OCI-LY7 (cell line): Measurements from ENCODE around the gene ARPC5L. TPM values are rescaled to one million over a fixed set of nuclear protein-coding genes. Genes with fewer than 3 reads are reported as not detected.
A peak's percentile ranks its signal among the peaks of the same experiment; 100 is the strongest.

ENCODE experiments used
- BruUV-seq: library from RNA; stranded (reverse); fragments of 400-500 nt; replicated peaks from 2 replicates; lab custom pipeline; 2021; lab: Mats Ljungman, UMichigan
- CTCF ChIA-PET: fragments of 300-600 bp; sonication (Branson Sonifier 250); formaldehyde crosslinking; loops from one replicate; lab custom pipeline; 2022; ENCODE audit warnings: antibody characterized with exemption; ENCODE audit not compliant: unreplicated experiment; lab: Charles Lee
- POLR2A ChIA-PET: fragments of 300-600 bp; sonication (Branson Sonifier 250); formaldehyde crosslinking; loops from one replicate; lab custom pipeline; 2022; ENCODE audit warnings: antibody characterized with exemption; lab: Charles Lee
- DNase-seq: peaks from one replicate; pipeline ENCODE4 v3.0.0-alpha.2; 2015; ENCODE audit warnings: low spot score
- H2AFZ ChIP-seq: fragments of 200-600 bp; sonication (generic), shearing (Covaris generic); 2 replicates; pipeline ENCODE4 v1.6.1; 2014; ENCODE audit warnings: mild to moderate bottlenecking, antibody characterized with exemption, low read length, moderate library complexity
- H3K27ac ChIP-seq: fragments of 200-600 bp; sonication (generic); 2 replicates; pipeline ENCODE4 v1.5.1; 2014; ENCODE audit warnings: mixed run types, low read depth, mild to moderate bottlenecking, moderate library complexity, low read length, inconsistent platforms; ENCODE audit not compliant: poor library complexity, severe bottlenecking
- H3K36me3 ChIP-seq: fragments of 200-600 bp; sonication (generic); 2 replicates; pipeline ENCODE4 v1.6.1; 2014; ENCODE audit warnings: mild to moderate bottlenecking, antibody characterized with exemption, low read length, moderate library complexity, mixed read lengths; ENCODE audit not compliant: insufficient read depth
- H3K4me1 ChIP-seq: fragments of 200-600 bp; sonication (generic); 2 replicates; pipeline ENCODE4 v1.5.1; 2014; ENCODE audit warnings: mild to moderate bottlenecking, low read length; ENCODE audit not compliant: insufficient read depth, poor library complexity, severe bottlenecking
- H3K4me2 ChIP-seq: fragments of 200-600 bp; sonication (generic); 2 replicates; pipeline ENCODE4 v1.6.1; 2014; ENCODE audit warnings: mild to moderate bottlenecking, low read length
- H3K4me3 ChIP-seq: fragments of 200-600 bp; sonication (generic); 2 replicates; pipeline ENCODE4 v1.5.1; 2014; ENCODE audit warnings: mild to moderate bottlenecking, low read depth, low read length; ENCODE audit not compliant: poor library complexity, severe bottlenecking
- H3K79me2 ChIP-seq: fragments of 200-600 bp; sonication (generic); 2 replicates; pipeline ENCODE4 v1.6.1; 2016; ENCODE audit warnings: low read depth, mild to moderate bottlenecking, low read length, moderate library complexity, mixed read lengths; ENCODE audit not compliant: insufficient read depth
- H3K9me2 ChIP-seq: fragments of 200-600 bp; sonication (generic); 2 replicates; pipeline ENCODE4 v1.6.1; 2016; ENCODE audit warnings: mild to moderate bottlenecking, low read length, mixed read lengths; ENCODE audit not compliant: insufficient read depth
- H3K9me3 ChIP-seq: fragments of 200-600 bp; sonication (generic); 2 replicates; pipeline ENCODE4 v1.6.1; 2014; ENCODE audit warnings: mild to moderate bottlenecking, mixed run types, low read length, mixed read lengths
- H4K20me1 ChIP-seq: fragments of 200-600 bp; sonication (generic); 2 replicates; pipeline ENCODE4 v1.6.1; 2014; ENCODE audit warnings: mild to moderate bottlenecking, antibody characterized with exemption, low read length, moderate library complexity, mixed read lengths; ENCODE audit not compliant: insufficient read depth
- CTCF ChIP-seq: fragments of 200-600 bp; sonication (generic); conservative IDR thresholded peaks from 2 replicates; pipeline ENCODE4 v1.5.1; 2014; ENCODE audit warnings: mild to moderate bottlenecking, antibody characterized with exemption, low read length, moderate library complexity, mixed read lengths
- EZH2phosphoT487 ChIP-seq: fragments of 200-600 bp; sonication (generic); IDR thresholded peaks from 2 replicates; pipeline ENCODE4 v1.6.1; 2018; ENCODE audit warnings: low read depth, borderline replicate concordance, mild to moderate bottlenecking, mixed run types, antibody characterized with exemption, low read length, moderate library complexity, mixed read lengths
- intact Hi-C: fragments of 100-400 bp; cut with micrococcal nuclease; formaldehyde crosslinking; loops from one replicate; pipeline ENCODE4 v1.10.0; 2022; ENCODE audit not compliant: unreplicated experiment
- total RNA-seq, 2 experiments: library from RNA; depleted of rRNA in 1 of 2; stranded (reverse); fragments of >200 nt in 1 of 2; shearing (Covaris generic) in 1 of 2; gene quantifications; 2 replicates each; pipeline ENCODE4 v1.2.3, GENCODE V29; 2014 to 2022

ARPC5L gene
- total RNA-seq, 2 experiments from 2014 or later: 74.0 to 107 TPM

- POLR2A ChIA-PET: interaction anchor here (2.3 kb wide), 1 partner anchor 75 kb away, joined by 6 read pairs; the partner anchor contains the start of gene OLFML2A
- BruUV-seq: no TSS peak
- H4K20me1 ChIP-seq: no peaks in the 10 kb centered on the region
- no peaks in the 10 kb centered on the region for H3K9me3 ChIP-seq
- no peaks in the 10 kb centered on the region for H3K9me2 ChIP-seq
- H3K4me3 ChIP-seq: no peak overlapping the region
- H3K4me1 ChIP-seq: peaks cover 11% of the 10 kb centered on the region
- CTCF ChIA-PET: interaction anchor here (1.4 kb wide), 1 partner anchor 85 kb away, joined by 3 read pairs; no protein-coding TSS in a partner anchor
- H3K27ac ChIP-seq: no peak overlapping the region
- no peaks in the 10 kb centered on the region for H3K79me2 ChIP-seq
- peaks cover 13% of the 10 kb centered on the region for H3K36me3 ChIP-seq
- DNase-seq: no peak
- peak overlapping the region; percentile 72 for H3K4me2 ChIP-seq
- intact Hi-C loops: loop anchor here (5.0 to 10.0 kb wide), 2 partner anchors 140 to 523 kb away; no protein-coding TSS in a partner anchor
- TF ChIP-seq CTCF (no peak), EZH2phosphoT487 (no peak)
- H2AFZ ChIP-seq: peak overlapping the region; percentile 9; the same call in 1 of the 2 replicates
Observed at GRCh38 chr9:124852121-124852828, 9.7 kb upstream of the ARPC5L start.

GRCh38 chr9:124852829-124853531 is 8.9 kb upstream of the ARPC5L start, which contains the start of gene WDR38:
TSS of gene WDR38 (plus strand) at chr9:124853460. CDS start at chr9:124853532, 72 bp downstream.
- Histone ChIP-seq H3K4me3 (peak within 1 kb of the TSS; percentile 63), H4K20me1 (no peaks in the 10 kb centered on the region), H3K4me1 (peaks cover 11% of the 10 kb centered on the region), H3K27ac (no peak within 1 kb of the TSS), H2AFZ (peak within 1 kb of the TSS; percentile 9; the same call in 1 of the 2 replicates), H3K9me3 (no peaks in the 10 kb centered on the region), H3K79me2 (no peaks in the 10 kb centered on the region), H3K9me2 (no peaks in the 10 kb centered on the region), H3K36me3 (peaks cover 20% of the 10 kb centered on the region), H3K4me2 (peak within 1 kb of the TSS; percentile 72)
- peak; percentile 76 for DNase-seq
- intact Hi-C loops: loop anchor here (1.0 to 10.0 kb wide), 5 partner anchors 41 to 522 kb away; no protein-coding TSS in a partner anchor
- ChIA-PET CTCF (interaction anchor here (0.8 to 1.4 kb wide), 3 partner anchors 79 to 86 kb away, joined by 3 to 5 read pairs (median 3); partner anchors contain the start of gene NR6A1), POLR2A (interaction anchor here (2.3 kb wide), 1 partner anchor 76 kb away, joined by 6 read pairs; the partner anchor contains the start of gene OLFML2A)
- no TSS peak for BruUV-seq
- TF ChIP-seq CTCF: peak; percentile 94
- no peak for TF ChIP-seq EZH2phosphoT487
